HCT116 (cell line): ENCODE results near the gene ENTHD1. TPM values are rescaled to one million over a fixed set of nuclear protein-coding genes. Genes with fewer than 3 reads are reported as not detected.

ENCODE experiments used
- ATAC-seq: fragments of 200-7000 bp; cut with Tn5 transposase; 2 replicates; pipeline ENCODE4 v1.9.1; 2020; ENCODE audit warnings: mild to moderate bottlenecking, moderate library complexity
- BruUV-seq: library from RNA; stranded (reverse); fragments of 400-500 nt; replicated peaks from 2 replicates; lab custom pipeline; 2021; lab: Mats Ljungman, UMichigan
- CTCF ChIA-PET: fragments of 300-600 bp; sonication (Branson Sonifier 250); formaldehyde crosslinking; loops from one replicate; lab custom pipeline; 2021; ENCODE audit warnings: antibody characterized with exemption; lab: Charles Lee
- POLR2A ChIA-PET: fragments of 300-600, 350-600 bp; sonication (Branson Sonifier 250); formaldehyde crosslinking; loops from one replicate; lab custom pipeline; 2021; ENCODE audit warnings: antibody characterized with exemption; lab: Charles Lee
- RAD21 ChIA-PET, 2 experiments: fragments of 300-600 bp; sonication (Branson Sonifier 250); formaldehyde crosslinking; loops; one replicate each; lab custom pipeline; 2023; ENCODE audit warnings: low total read pairs in 2 of 2; ENCODE audit not compliant: uncharacterized antibody in 2 of 2, unreplicated experiment in 2 of 2, low non-redundant PET in 1 of 2; lab: Charles Lee
- DNase-seq: peaks from one replicate; pipeline ENCODE4 v3.0.0-alpha.2; 2010; ENCODE audit warnings: low read depth, low spot score
- H2AFZ ChIP-seq: fragments of 200-600 bp; shearing (Covaris generic), sonication (generic); 2 replicates; pipeline ENCODE4 v1.6.1; 2017; ENCODE audit warnings: low read depth, mixed run types, mixed read lengths, antibody characterized with exemption, low read length; ENCODE audit not compliant: poor library complexity, severe bottlenecking
- H3K27ac ChIP-seq: 2 replicates; pipeline ENCODE4 v1.5.1; 2012; ENCODE audit warnings: low read depth, low read length
- H3K27me3 ChIP-seq: fragments of 200-600 bp; sonication (generic); 2 replicates; pipeline ENCODE4 v1.6.1; 2016; ENCODE audit warnings: mixed run types, low read length, mixed read lengths; ENCODE audit not compliant: insufficient read depth
- H3K36me3 ChIP-seq, 2 experiments: fragments of 200-500 bp in 1 of 2; fragments of 200-600 bp in 1 of 2; sonication (Bioruptor generic) in 1 of 2; sonication (generic) in 1 of 2; 2 replicates each; pipeline versions ENCODE4 v1.5.1 to v1.6.1; 2014 to 2016; ENCODE audit warnings: low read length in 2 of 2, inconsistent platforms in 1 of 2, mixed read lengths in 1 of 2, mixed run types in 1 of 2; ENCODE audit not compliant: insufficient read depth in 2 of 2, control insufficient read depth in 1 of 2
- H3K4me1 ChIP-seq, 2 experiments: fragments of 200-600 bp in 1 of 2; sonication (generic) in 1 of 2; 2 replicates each; pipeline versions ENCODE4 v1.5.1 to v1.6.1; 2012 to 2017; ENCODE audit warnings: low read length in 2 of 2, inconsistent platforms in 1 of 2, mild to moderate bottlenecking in 1 of 2, mixed read lengths in 1 of 2, mixed run types in 1 of 2, moderate library complexity in 1 of 2; ENCODE audit not compliant: insufficient read depth in 2 of 2, control insufficient read depth in 1 of 2
- H3K4me2 ChIP-seq: fragments of 200-600 bp; sonication (generic); 2 replicates; pipeline ENCODE4 v1.6.1; 2017; ENCODE audit warnings: mixed run types, low read length, mixed read lengths
- H3K4me3 ChIP-seq, 2 experiments: fragments of 200-600 bp in 1 of 2; sonication (generic) in 1 of 2; replicated peaks in 1 of 2; 2 replicates each; pipeline ENCODE4 v1.5.1; 2011 to 2016; ENCODE audit warnings: low read length in 2 of 2, control low read depth in 1 of 2, low read depth in 1 of 2, mild to moderate bottlenecking in 1 of 2, mixed read lengths in 1 of 2, mixed run types in 1 of 2
- H3K79me2 ChIP-seq: fragments of 200-600 bp; sonication (generic); 2 replicates; pipeline ENCODE4 v1.6.1; 2017; ENCODE audit warnings: mild to moderate bottlenecking, mixed run types, low read length, moderate library complexity, mixed read lengths; ENCODE audit not compliant: insufficient read depth
- H3K9ac ChIP-seq: fragments of 200-600 bp; sonication (generic); 2 replicates; pipeline ENCODE4 v1.6.1; 2016; ENCODE audit warnings: low read length, mixed read lengths
- H3K9me2 ChIP-seq: fragments of 200-600 bp; sonication (generic), shearing (Covaris generic); 2 replicates; pipeline ENCODE4 v1.6.1; 2017; ENCODE audit warnings: mixed run types, mild to moderate bottlenecking, moderate library complexity; ENCODE audit not compliant: insufficient read depth
- H3K9me3 ChIP-seq, 2 experiments: fragments of 200-500 bp in 1 of 2; fragments of 200-600 bp in 1 of 2; sonication (Bioruptor generic) in 1 of 2; sonication (generic) in 1 of 2; 2 replicates each; pipeline ENCODE4 v1.6.1; 2014 to 2017; ENCODE audit warnings: low read length in 2 of 2, mixed read lengths in 2 of 2, inconsistent platforms in 1 of 2, low read depth in 1 of 2, mild to moderate bottlenecking in 1 of 2, mixed run types in 1 of 2, moderate library complexity in 1 of 2; ENCODE audit not compliant: control insufficient read depth in 1 of 2, insufficient read depth in 1 of 2
- H4K20me1 ChIP-seq: fragments of 200-600 bp; sonication (generic), shearing (Covaris generic); 2 replicates; pipeline ENCODE4 v1.6.1; 2017; ENCODE audit warnings: mixed run types, mild to moderate bottlenecking, moderate library complexity; ENCODE audit not compliant: insufficient read depth
- CBX3 ChIP-seq: IDR thresholded peaks from 2 replicates; pipeline ENCODE4 v1.6.1; 2012; ENCODE audit warnings: low read depth
- CEBPB ChIP-seq: IDR thresholded peaks from 2 replicates; pipeline ENCODE4 v1.6.1; 2012; ENCODE audit warnings: low read depth
- EGR1 ChIP-seq: IDR thresholded peaks from 2 replicates; pipeline ENCODE4 v1.6.1; 2012; ENCODE audit warnings: low read depth
- ELF1 ChIP-seq: IDR thresholded peaks from 2 replicates; pipeline ENCODE4 v1.6.1; 2012; ENCODE audit warnings: low read depth, borderline replicate concordance
- EZH2 ChIP-seq: fragments of 200-600 bp; sonication (generic); IDR thresholded peaks from 2 replicates; pipeline ENCODE4 v1.6.1; 2017; ENCODE audit warnings: antibody characterized with exemption, mixed run types
- FOSL1 ChIP-seq: IDR thresholded peaks from 2 replicates; pipeline ENCODE4 v1.6.1; 2012; ENCODE audit warnings: low read depth
- JUND ChIP-seq: IDR thresholded peaks from 2 replicates; pipeline ENCODE4 v1.6.1; 2012
- POLR2AphosphoS5 ChIP-seq: IDR thresholded peaks from 2 replicates; pipeline ENCODE4 v1.6.1; 2011; ENCODE audit warnings: mild to moderate bottlenecking, low read depth, low read length, moderate library complexity
- SIN3A ChIP-seq: IDR thresholded peaks from 2 replicates; pipeline ENCODE4 v1.6.1; 2012; ENCODE audit warnings: low read depth
- SP1 ChIP-seq: IDR thresholded peaks from 2 replicates; pipeline ENCODE4 v1.6.1; 2012; ENCODE audit warnings: low read depth
- SRF ChIP-seq: IDR thresholded peaks from 2 replicates; pipeline ENCODE4 v1.6.1; 2012; ENCODE audit warnings: low read depth
- TCF7L2 ChIP-seq: IDR thresholded peaks from 2 replicates; pipeline ENCODE4 v1.7.0; 2011; ENCODE audit warnings: borderline replicate concordance, inconsistent platforms; ENCODE audit not compliant: insufficient read depth, insufficient read length; ENCODE audit errors: extremely low read depth
- YY1 ChIP-seq: IDR thresholded peaks from 2 replicates; pipeline ENCODE4 v1.6.1; 2011; ENCODE audit warnings: low read length, low read depth, moderate library complexity, mild to moderate bottlenecking; ENCODE audit not compliant: insufficient replicate concordance; ENCODE audit errors: extremely low read depth
- ZFX ChIP-seq: fragments of 450-650 bp; IDR thresholded peaks from 2 replicates; pipeline ENCODE4 v1.6.1; 2017
- intact Hi-C: fragments of 100-400 bp; cut with micrococcal nuclease; formaldehyde crosslinking; loops from 2 replicates; pipeline ENCODE4 v1.10.0; 2022
- total RNA-seq: library from RNA; stranded (reverse); gene quantifications from one replicate; pipeline ENCODE4 v1.2.1, GENCODE V29; 2021; ENCODE audit not compliant: unreplicated experiment
- TF ChIP-seq, protein P1 (sequence below): IDR thresholded peaks from 2 replicates; pipeline ENCODE4 v1.6.1; 2012
- TF ChIP-seq, protein P2 (sequence below): IDR thresholded peaks from 2 replicates; pipeline ENCODE4 v1.6.1; 2011; ENCODE audit warnings: mild to moderate bottlenecking, low read length, moderate library complexity; ENCODE audit not compliant: insufficient replicate concordance; ENCODE audit errors: extremely low read depth
- TF ChIP-seq, protein P3 (sequence below), 3 experiments: fragments of 200-600 bp in 1 of 3; sonication (generic) in 1 of 3; IDR thresholded peaks in 2 of 3; conservative IDR thresholded peaks in 1 of 3; 2 replicates each; pipeline ENCODE4 v1.5.1; 2012 to 2017; ENCODE audit warnings: low read depth in 2 of 3, low read length in 2 of 3, antibody characterized with exemption in 1 of 3, borderline replicate concordance in 1 of 3, control low read depth in 1 of 3, mild to moderate bottlenecking in 1 of 3, mixed read lengths in 1 of 3, mixed run types in 1 of 3, moderate library complexity in 1 of 3; ENCODE audit not compliant: insufficient read depth in 1 of 3
- TF ChIP-seq, protein P4 (sequence below): IDR thresholded peaks from 2 replicates; pipeline ENCODE4 v1.6.1; 2012; ENCODE audit warnings: low read depth

The ENTHD1 gene
- total RNA-seq, 1 experiment from 2014 or later, result not detected

DNA sequence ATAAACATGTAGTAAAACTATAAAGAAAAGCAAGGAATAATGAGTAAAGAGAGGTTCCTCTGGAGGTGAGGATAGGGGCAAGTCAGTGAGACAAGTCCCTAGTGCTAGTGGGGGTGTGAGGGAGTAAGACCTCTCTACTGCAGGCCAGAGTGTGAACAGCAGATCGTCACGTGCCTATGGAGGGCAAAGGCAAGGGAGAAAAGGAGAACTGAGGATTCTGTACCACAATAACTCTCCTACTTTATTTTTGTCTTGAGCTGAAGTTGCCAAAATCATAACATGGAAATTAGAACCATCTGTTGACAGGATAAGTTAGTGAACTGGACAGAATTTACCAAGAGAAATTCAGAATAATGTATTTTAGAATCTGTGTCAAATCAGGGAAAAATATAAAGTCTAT is 77.6 kb downstream of the ENTHD1 start:
- Histone ChIP-seq H3K4me2 (no peak overlapping the region), H4K20me1 (no peaks in the 10 kb centered on the region), H3K4me1 (peaks cover 0 to 13% of the 10 kb centered on the region in 2 experiments; a peak in 2 of 4 replicates), H3K4me3 (no peak overlapping the region), H2AFZ (no peak overlapping the region), H3K27ac (no peak overlapping the region), H3K9me2 (no peaks in the 10 kb centered on the region), H3K79me2 (no peaks in the 10 kb centered on the region), H3K9ac (no peak overlapping the region), H3K36me3 (no peaks in the 10 kb centered on the region), H3K27me3 (peaks cover 43% of the 10 kb centered on the region), H3K9me3 (no peaks in the 10 kb centered on the region)
- no TSS peak for BruUV-seq
- no peak for TF ChIP-seq POLR2AphosphoS5
- TF ChIP-seq, protein P1, sequence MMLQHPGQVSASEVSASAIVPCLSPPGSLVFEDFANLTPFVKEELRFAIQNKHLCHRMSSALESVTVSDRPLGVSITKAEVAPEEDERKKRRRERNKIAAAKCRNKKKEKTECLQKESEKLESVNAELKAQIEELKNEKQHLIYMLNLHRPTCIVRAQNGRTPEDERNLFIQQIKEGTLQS, result no peak
- no peak for TF ChIP-seq TCF7L2
- TF ChIP-seq, protein P2, sequence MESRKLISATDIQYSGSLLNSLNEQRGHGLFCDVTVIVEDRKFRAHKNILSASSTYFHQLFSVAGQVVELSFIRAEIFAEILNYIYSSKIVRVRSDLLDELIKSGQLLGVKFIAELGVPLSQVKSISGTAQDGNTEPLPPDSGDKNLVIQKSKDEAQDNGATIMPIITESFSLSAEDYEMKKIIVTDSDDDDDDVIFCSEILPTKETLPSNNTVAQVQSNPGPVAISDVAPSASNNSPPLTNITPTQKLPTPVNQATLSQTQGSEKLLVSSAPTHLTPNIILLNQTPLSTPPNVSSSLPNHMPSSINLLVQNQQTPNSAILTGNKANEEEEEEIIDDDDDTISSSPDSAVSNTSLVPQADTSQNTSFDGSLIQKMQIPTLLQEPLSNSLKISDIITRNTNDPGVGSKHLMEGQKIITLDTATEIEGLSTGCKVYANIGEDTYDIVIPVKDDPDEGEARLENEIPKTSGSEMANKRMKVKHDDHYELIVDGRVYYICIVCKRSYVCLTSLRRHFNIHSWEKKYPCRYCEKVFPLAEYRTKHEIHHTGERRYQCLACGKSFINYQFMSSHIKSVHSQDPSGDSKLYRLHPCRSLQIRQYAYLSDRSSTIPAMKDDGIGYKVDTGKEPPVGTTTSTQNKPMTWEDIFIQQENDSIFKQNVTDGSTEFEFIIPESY, result no peak
- TF ChIP-seq SP1, result no peak
- TF ChIP-seq JUND, result no peak
- no peak for TF ChIP-seq EGR1
- no peak for TF ChIP-seq SRF
- no peak for TF ChIP-seq YY1
- no peak for TF ChIP-seq CBX3
- no peak for TF ChIP-seq ZFX
- no peak for TF ChIP-seq FOSL1
- TF ChIP-seq SIN3A, result no peak
- no peak for TF ChIP-seq EZH2
- TF ChIP-seq CEBPB, result no peak
- TF ChIP-seq, protein P3, sequence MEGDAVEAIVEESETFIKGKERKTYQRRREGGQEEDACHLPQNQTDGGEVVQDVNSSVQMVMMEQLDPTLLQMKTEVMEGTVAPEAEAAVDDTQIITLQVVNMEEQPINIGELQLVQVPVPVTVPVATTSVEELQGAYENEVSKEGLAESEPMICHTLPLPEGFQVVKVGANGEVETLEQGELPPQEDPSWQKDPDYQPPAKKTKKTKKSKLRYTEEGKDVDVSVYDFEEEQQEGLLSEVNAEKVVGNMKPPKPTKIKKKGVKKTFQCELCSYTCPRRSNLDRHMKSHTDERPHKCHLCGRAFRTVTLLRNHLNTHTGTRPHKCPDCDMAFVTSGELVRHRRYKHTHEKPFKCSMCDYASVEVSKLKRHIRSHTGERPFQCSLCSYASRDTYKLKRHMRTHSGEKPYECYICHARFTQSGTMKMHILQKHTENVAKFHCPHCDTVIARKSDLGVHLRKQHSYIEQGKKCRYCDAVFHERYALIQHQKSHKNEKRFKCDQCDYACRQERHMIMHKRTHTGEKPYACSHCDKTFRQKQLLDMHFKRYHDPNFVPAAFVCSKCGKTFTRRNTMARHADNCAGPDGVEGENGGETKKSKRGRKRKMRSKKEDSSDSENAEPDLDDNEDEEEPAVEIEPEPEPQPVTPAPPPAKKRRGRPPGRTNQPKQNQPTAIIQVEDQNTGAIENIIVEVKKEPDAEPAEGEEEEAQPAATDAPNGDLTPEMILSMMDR (IDR thresholded peaks at IDR 0.05 in 2 of 3, conservative IDR thresholded peaks at IDR 0.05 in 1 of 3; ENCODE audit: borderline replicate concordance in 1 of 3, insufficient read depth in 1 of 3, low read depth in 2 of 3, low read length in 2 of 3), result no peak
- TF ChIP-seq, protein P4, sequence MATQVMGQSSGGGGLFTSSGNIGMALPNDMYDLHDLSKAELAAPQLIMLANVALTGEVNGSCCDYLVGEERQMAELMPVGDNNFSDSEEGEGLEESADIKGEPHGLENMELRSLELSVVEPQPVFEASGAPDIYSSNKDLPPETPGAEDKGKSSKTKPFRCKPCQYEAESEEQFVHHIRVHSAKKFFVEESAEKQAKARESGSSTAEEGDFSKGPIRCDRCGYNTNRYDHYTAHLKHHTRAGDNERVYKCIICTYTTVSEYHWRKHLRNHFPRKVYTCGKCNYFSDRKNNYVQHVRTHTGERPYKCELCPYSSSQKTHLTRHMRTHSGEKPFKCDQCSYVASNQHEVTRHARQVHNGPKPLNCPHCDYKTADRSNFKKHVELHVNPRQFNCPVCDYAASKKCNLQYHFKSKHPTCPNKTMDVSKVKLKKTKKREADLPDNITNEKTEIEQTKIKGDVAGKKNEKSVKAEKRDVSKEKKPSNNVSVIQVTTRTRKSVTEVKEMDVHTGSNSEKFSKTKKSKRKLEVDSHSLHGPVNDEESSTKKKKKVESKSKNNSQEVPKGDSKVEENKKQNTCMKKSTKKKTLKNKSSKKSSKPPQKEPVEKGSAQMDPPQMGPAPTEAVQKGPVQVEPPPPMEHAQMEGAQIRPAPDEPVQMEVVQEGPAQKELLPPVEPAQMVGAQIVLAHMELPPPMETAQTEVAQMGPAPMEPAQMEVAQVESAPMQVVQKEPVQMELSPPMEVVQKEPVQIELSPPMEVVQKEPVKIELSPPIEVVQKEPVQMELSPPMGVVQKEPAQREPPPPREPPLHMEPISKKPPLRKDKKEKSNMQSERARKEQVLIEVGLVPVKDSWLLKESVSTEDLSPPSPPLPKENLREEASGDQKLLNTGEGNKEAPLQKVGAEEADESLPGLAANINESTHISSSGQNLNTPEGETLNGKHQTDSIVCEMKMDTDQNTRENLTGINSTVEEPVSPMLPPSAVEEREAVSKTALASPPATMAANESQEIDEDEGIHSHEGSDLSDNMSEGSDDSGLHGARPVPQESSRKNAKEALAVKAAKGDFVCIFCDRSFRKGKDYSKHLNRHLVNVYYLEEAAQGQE, result no peak
- no peak for TF ChIP-seq ELF1
- ChIA-PET CTCF (interaction anchor here (2.2 kb wide), 1 partner anchor 8 kb away, joined by 9 read pairs; no protein-coding TSS in a partner anchor), RAD21 (no interaction called here), POLR2A (no interaction called here)
- ATAC-seq (0 out of 2 replicates have a peak, but pooled peaks have one; percentile 49), DNase-seq (no peak)
- intact Hi-C loops, result no loop called here
